DMS 273 treated with DMSO at 0.1 percent for 48 hours (cell line): ENCODE data around the gene PFN3.
A peak's percentile ranks its signal among the peaks of the same experiment; 100 is the strongest.

Source experiments
- DNase-seq: peaks from one replicate; lab custom pipeline; 2025; lab: John Stamatoyannopoulos, UW

The PFN3 gene

DNA sequence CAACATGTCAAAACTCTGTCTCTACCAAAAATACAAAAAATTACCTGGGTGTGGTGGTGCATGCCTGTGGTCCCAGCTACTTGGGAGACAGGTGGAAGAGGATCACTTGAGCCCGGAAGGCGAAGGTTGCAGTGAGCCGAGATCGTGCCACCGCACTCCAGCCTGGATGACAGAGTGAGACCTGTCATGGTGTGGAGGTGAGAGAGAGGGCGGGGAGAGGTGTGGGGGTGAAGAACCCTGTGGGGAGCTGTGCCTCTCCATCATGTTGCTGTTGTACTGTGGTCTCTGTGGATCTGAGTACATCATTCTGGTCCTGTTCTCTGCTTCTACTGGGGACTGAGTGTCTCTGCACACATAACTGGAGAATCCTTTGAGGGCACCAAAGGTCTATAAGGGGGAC, 27.6 kb downstream of the PFN3 start:
- DNase-seq: no peak

- DNase-seq: no peak
Measured at GRCh38 chr5:177372034-177372896, 28.2 kb downstream of the PFN3 start.

GRCh38 chr5:177371120-177372033, 29.1 kb downstream of the PFN3 start:
- DNase-seq: no peak

DNA sequence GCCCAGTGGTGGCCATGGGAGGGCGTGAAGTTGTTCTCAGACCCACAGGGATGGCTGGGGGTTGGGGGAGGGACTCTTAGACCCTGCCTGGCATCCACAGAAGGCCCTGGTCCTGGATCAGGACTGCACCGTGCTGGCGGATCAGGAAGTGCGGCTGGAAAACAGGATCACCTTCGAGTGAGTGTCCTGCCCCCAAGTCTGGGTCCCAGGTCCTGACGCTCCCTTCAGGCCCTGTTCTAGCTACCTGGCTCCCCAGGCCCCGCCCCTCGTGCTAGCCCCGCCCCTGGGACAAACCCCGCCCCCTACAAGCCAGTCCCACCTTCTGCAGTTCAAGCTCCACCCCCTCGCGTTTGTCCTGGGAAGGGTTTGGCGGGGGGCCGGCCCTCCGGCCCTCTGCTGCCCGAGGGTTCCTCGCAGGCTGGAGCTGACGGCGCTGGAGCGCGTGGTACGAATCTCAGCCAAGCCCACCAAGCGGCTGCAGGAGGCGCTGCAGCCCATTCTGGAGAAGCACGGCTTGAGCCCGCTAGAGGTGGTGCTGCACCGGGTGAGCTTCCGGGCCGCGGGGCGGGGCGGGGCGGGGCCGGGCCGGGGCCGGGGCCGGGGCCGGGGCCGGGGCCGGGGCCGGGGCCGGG, 29.9 kb downstream of the PFN3 start:
- DNase-seq: peak; percentile 54

DNA sequence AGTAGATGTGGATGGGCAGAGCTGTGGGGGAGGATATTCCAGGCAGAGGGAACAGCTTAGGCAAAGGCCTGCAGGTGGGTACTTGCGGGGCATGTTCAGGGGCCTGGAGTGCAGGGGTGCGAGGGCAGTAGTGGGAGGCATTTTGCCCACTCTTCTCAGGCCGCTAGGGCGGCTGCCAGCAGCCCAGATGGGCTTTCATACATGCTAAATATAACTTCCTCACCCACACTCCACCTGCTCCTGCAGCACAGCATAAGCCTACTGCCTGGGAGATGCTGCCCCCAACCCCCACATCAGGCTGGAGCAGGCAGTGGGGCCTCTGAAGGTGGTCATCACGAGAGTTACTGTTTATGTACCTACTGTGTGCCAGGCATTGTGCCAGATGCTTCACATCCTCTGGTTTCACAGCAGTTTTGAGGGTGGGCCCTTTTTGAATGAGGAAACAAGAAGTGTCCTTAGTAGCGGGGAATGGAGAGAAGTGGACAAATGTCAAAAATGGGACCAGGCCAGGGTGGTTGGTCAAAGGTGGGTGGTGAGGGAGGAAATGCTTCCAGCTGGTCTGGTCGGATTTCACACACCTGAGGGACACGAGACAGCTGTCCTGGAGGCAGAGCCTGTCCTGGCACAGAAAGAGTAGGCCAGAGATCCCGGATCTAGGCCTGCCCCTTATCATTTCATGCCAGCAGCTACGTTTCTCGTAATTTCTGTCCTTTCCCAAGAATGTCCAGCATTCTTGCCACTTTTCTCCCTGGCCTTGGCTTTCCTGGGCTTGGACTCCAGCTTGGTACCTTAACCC, 30.6 kb downstream of the PFN3 start:
- DNase-seq: peak; percentile 58

DNA sequence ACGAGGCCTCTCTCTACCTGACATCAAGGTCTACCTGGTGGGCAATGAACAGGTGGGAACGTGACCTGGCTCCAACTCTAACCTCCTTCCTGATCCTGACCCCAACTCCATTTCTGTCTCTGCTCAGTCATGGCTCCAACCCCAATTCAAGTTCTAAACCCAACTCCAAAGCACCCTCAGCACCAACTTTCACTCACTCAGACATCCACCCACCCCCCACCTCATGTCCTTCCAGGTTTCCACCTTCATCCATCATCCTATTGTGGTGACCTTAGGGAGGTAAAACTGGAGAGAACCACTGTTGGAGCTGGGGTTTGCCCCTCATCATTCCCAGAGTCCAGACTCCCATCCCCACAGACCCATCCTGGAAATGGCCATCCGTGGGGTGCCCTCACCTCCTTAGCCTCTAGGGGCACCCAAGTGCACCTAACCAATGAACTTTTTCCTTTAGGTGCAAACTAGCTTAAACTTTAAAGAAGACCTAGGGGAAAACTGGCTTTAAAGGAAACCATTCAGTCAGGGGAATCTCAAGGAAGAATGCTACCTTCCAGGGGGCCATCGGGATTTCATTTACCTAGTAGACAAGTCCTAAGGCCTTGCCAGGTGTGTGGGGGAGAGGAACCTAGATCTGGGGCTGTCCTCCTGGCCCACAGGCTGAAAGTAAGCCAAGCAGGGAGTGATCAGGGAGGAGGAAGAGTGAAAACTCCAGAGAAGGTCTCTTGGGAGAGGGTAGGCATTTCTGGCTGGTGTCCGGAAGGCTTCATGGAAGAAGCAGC, 31.4 kb downstream of the PFN3 start:
- no peak for DNase-seq

DNA sequence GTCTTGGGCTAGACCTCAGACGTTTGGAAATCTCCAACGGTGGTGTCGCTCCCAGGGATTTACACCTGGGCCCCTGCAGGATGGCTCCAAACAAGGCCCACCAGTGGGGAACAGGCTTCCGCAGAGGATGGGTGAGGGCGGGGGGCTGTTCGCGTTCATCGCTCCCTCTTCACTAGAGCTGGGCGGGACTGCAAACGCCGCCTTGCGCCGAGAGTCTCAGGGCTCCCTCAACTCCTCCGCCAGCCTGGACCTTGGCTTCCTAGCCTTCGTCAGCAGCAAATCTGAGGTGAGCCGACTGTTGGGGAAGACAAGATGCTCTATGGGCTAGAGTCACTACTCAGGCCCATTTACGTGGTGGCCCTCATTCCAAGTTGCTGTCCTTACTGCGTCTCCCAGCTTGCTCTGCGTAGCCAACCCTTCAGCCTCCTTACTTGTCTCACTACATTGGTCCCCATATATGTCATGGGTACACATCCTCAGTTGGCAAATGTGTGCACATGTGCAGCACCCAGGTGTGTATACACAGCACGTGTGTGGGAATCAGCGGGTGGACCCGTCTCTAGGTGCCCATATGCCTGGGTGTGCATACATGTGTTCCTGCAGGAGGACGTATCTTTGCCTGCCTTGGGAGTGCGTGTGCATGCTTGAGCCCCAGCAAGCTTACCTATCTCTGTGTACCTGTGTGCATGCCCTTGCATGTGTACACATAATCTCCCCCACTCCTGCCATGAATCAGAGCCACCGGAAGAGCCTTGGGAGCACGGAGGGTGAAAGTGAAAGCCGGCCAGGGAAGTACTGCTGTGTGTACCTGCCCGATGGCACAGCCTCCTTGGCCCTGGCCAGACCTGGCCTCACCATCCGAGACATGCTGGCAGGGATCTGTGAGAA, 32.2 kb downstream of the PFN3 start:
- no peak for DNase-seq

DNA sequence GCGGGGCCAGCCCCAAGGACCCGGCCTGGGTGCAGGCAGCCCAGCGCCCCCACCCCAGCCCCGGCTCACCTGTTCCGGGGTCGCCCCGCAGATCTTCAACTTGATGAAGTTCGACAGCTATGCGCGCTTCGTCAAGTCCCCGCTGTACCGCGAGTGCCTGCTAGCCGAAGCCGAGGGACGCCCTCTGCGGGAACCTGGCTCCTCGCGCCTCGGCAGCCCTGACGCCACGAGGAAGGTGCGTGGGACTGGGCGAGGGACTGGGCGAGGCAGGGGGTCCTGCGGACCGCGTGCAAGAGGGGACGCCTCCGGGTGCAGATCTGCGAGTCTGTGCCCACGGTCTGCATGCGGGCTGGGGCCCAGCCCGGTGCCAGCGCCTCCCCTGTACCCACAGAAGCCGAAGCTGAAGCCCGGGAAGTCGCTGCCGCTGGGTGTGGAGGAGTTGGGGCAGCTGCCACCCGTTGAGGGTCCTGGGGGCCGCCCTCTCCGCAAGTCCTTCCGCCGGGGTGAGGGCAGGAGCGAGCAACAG, 33.1 kb downstream of the PFN3 start:
- DNase-seq: no peak

- DNase-seq: no peak
Measured at GRCh38 chr5:177366528-177367322, 33.7 kb downstream of the PFN3 start.

GRCh38 chr5:177365845-177366527, 34.5 kb downstream of the PFN3 start:
- DNase-seq: no peak

DNA sequence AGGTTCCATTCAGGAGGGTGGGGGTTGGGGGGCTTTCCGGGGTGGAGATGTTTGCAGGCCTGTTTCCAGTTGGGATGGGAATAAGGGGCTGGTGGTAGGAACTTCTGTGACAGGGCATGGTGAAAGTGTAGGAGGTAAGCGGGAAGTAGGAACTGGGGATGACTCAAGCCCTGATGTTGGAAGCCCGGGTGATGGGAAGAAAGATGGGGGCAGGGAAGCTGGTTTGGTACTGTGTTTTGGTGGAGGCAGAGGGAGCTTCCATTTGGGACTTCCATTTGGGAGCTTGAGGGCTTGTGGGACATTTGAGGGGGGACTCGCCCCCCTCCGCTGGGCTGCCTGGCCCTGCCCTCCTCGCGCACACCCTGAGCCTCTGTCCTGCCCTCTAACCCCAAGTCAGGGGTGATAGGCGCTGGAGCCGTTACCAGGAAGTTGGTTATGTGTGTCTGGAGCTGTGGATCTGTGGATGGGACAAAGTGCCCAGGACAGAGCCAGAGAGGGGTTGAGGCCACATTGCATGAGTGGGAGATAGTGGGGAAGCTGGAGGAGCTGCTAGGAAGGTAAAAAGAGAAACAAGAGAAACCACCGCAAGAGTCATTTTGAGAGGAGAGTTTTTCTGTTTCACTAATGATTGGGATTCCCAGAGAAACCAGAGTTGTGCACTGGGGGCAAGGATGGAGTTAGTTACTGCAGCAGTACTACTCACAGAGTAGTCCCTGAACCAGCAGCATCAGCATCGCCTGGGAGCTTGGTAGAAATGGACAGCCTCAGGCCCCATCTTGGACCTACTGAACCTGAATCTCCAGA, 36.1 kb downstream of the PFN3 start:
- DNase-seq: no peak

DNA sequence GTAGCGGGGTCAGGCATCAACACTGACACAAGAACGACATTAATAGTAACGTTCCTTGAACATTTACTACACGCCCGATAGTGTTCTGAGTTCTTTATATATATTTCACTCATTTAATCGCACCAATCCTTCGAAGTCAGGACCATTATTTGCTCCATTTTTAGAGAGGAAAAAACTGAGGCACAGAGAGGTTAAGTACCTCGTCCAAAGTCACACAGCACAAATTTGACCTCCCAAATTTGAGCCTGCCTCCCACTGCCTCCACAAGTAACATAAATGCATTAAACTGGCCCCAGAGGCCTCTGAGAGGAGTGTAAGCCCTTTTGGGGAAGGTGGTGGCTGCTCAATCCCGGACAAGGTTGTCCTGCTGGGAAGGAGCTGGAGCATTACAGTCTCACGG, 36.9 kb downstream of the PFN3 start:
- no peak for DNase-seq

DNA sequence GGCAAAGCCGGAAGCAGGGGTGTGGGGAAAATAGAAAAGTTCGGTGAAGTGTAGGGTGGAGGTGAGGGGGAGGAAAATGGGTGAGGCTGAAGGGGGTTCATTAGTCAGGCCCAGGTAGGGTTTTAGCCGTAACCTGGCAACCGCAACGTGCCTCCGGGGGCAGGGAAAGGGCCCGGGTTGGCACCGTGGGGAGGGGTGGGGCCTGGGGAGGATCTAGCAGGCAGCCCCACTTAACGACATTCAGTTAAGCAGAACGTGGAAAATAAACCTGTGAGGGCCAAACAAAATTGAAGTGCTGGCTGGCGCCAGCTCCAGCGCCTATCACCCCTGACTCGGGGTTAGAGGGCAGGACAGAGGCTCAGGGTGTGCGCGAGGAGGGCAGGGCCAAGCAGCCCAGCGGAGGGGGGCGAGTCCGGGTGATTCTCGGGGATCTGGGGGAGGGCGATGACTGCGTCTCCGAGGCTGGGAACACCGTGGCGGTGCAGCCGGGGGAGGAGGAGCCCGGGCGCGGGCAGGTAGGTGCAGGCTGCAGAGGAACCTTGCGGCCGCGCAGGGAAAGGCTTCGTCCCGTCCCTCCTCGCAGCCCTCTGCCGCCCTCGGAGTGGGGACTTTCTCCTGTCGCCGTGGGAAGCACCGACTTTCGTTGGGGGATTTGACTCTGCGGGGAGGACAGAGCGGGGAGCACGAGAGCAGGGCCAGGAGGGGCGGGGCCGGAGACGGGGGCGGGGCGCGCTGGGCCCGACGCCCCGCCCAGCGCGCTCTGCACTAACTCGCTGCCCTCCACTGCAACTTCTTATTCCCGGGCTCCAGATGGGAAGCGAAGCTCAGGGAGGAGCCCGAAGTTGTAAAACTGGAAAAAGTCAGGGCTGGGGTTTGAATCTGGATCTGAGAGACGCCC, 37.6 kb downstream of the PFN3 start:
- DNase-seq: no peak

DNA sequence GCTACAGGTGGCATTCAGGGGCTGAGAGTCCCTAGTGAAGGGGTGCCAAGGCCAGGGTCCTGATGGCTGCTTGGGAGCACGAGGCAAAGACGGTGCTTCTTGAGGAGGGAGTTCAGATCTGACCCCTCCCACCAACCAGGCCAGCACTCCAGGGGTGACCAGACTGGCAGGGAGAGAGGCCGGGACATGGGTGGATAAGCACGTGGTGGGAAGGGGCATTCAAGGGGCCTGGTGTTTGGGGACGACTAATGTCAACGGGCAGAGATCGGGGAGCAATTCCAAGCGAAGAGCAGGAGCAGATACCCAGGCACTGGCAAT, 38.2 kb downstream of the PFN3 start:
- no peak for DNase-seq

GRCh38 chr5:177361418-177362291, 38.8 kb downstream of the PFN3 start:
- DNase-seq: no peak
